AG04450 (cell line): ENCODE results near the gene OR5K4. TPM values are rescaled to one million over a fixed set of nuclear protein-coding genes. Genes with fewer than 3 reads are reported as not detected.

Experiments used
- CTCF ChIA-PET: fragments of 300-600, 350-600 bp; formaldehyde crosslinking; extraction: SDS; loops from one replicate; lab custom pipeline; 2022; ENCODE audit warnings: antibody characterized with exemption, inconsistent platforms; lab: Charles Lee
- POLR2A ChIA-PET: fragments of 350-600 bp; formaldehyde crosslinking; extraction: SDS; loops from one replicate; lab custom pipeline; 2021; ENCODE audit warnings: antibody characterized with exemption, inconsistent platforms; lab: Yijun Ruan, JAX
- DNase-seq: peaks from one replicate; pipeline ENCODE4 v3.0.0-alpha.2; 2011; ENCODE audit warnings: low read depth, low spot score
- H3K27ac ChIP-seq: one replicate; pipeline ENCODE4 v1.5.1; 2012; ENCODE audit warnings: low read depth, low read length, control low read depth
- H3K27me3 ChIP-seq: one replicate; pipeline ENCODE4 v1.6.0; 2012; ENCODE audit warnings: low read length; ENCODE audit not compliant: control insufficient read depth, insufficient read depth
- H3K4me3 ChIP-seq: 2 replicates; pipeline ENCODE4 v1.5.1; 2011; ENCODE audit warnings: mild to moderate bottlenecking, low read depth, low read length, control low read depth
- H3K9me3 ChIP-seq: 2 replicates; pipeline ENCODE4 v1.5.1; 2012; ENCODE audit warnings: low read length; ENCODE audit not compliant: control insufficient read depth, insufficient read depth
- polyA plus RNA-seq: library from polyadenylated mRNA; depleted of rRNA; stranded (reverse); fragments of >200 nt; gene quantifications from 2 replicates; pipeline ENCODE4 v1.2.3, GENCODE V29; 2011
- TF ChIP-seq, protein P1 (sequence below): IDR thresholded peaks from 2 replicates; pipeline ENCODE4 v1.5.1; 2011; ENCODE audit warnings: low read depth, low read length, control low read depth, inconsistent platforms

OR5K4 gene
- polyA plus RNA-seq, 1 experiment = not detected

DNA sequence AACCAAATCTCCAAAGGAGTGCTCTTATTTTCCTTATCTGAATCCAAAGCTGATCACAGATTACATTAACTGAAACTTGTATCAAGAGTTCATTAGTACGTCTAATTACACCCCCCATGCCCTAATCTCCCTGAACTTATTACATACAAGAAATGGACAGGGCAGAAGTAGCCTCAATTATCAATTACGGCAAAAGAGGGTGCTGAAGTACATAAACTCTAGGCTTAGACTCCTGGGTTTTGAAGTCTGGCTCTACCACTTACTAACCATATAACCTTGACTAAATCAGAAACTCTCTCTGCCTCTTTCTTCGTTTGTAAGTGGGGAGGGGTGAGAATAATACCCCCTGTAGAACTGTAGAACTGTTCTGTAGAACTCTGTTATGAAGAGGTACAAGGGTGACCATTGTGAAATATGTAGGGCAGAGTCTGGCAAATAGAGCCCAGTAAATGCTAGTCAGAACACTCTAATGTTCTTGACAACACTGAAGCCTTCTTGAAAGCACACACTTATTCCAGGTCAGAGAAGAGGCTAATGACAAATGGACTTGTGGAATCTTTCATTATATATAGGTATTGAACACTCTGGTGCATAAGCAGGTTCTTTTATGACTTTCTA is 19.6 kb upstream of the OR5K4 start:
- Histone ChIP-seq H3K4me3 (no peak overlapping the region), H3K9me3 (no peaks in the 10 kb centered on the region), H3K27me3 (no peaks in the 10 kb centered on the region), H3K27ac (no peak overlapping the region)
- TF ChIP-seq, protein P1, sequence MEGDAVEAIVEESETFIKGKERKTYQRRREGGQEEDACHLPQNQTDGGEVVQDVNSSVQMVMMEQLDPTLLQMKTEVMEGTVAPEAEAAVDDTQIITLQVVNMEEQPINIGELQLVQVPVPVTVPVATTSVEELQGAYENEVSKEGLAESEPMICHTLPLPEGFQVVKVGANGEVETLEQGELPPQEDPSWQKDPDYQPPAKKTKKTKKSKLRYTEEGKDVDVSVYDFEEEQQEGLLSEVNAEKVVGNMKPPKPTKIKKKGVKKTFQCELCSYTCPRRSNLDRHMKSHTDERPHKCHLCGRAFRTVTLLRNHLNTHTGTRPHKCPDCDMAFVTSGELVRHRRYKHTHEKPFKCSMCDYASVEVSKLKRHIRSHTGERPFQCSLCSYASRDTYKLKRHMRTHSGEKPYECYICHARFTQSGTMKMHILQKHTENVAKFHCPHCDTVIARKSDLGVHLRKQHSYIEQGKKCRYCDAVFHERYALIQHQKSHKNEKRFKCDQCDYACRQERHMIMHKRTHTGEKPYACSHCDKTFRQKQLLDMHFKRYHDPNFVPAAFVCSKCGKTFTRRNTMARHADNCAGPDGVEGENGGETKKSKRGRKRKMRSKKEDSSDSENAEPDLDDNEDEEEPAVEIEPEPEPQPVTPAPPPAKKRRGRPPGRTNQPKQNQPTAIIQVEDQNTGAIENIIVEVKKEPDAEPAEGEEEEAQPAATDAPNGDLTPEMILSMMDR = peak; percentile 39
- DNase-seq = no peak
- ChIA-PET CTCF (interaction anchor here (0.6 to 2.9 kb wide), 6 partner anchors 21 to 295 kb away, joined by 3 to 26 read pairs (median 4); no protein-coding TSS in a partner anchor), POLR2A (no interaction called here)

- H3K4me3 ChIP-seq = no peak overlapping the region
- ChIA-PET POLR2A (no interaction called here), CTCF (interaction anchor here (1.7 to 2.2 kb wide), 2 partner anchors 9 to 300 kb away, joined by 6 to 9 read pairs; no protein-coding TSS in a partner anchor)
- no peak overlapping the region for H3K27ac ChIP-seq
- H3K27me3 ChIP-seq = no peaks in the 10 kb centered on the region
- TF ChIP-seq, protein P1 = no peak
- no peak for DNase-seq
- no peaks in the 10 kb centered on the region for H3K9me3 ChIP-seq
Observed at GRCh38 chr3:98339031-98339430, 14.6 kb upstream of the OR5K4 start.

DNA sequence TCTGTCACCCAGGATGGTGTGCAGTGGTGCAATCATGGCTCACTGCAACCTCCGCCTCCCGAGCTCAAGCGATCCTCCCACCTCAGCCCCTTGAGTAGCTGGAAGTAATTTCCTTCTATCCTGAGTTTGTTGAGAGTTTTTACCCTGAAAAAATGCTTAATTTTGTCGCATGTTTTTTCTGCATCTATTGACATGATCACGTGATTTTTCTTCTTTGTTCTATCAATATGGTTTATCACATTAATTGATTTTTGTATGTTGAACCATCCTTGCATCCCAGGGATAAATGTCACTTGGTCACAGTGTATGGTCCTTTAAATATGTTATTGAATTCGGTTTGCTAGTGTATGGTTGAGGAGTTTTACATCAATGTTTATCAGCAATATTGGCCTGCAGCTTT is 11.9 kb upstream of the OR5K4 start:
- Histone ChIP-seq H3K9me3 (no peaks in the 10 kb centered on the region), H3K27me3 (no peaks in the 10 kb centered on the region), H3K4me3 (no peak overlapping the region), H3K27ac (no peak overlapping the region)
- DNase-seq = no peak
- CTCF ChIA-PET = interaction anchor here (1.1 kb wide), 1 partner anchor 12 kb away, joined by 3 read pairs; no protein-coding TSS in a partner anchor
- POLR2A ChIA-PET = no interaction called here
- TF ChIP-seq, protein P1 = no peak

- no peak for DNase-seq
- H3K9me3 ChIP-seq = no peaks in the 10 kb centered on the region
- CTCF ChIA-PET = interaction anchor here (0.6 to 1.0 kb wide), 3 partner anchors 14 to 111 kb away, joined by 3 read pairs; no protein-coding TSS in a partner anchor
- H3K4me3 ChIP-seq = no peak overlapping the region
- POLR2A ChIA-PET = no interaction called here
- TF ChIP-seq, protein P1 = peak; percentile 61
- H3K27me3 ChIP-seq = no peaks in the 10 kb centered on the region
- H3K27ac ChIP-seq = no peak overlapping the region
Observed at GRCh38 chr3:98343647-98344507, 9.8 kb upstream of the OR5K4 start.

DNA sequence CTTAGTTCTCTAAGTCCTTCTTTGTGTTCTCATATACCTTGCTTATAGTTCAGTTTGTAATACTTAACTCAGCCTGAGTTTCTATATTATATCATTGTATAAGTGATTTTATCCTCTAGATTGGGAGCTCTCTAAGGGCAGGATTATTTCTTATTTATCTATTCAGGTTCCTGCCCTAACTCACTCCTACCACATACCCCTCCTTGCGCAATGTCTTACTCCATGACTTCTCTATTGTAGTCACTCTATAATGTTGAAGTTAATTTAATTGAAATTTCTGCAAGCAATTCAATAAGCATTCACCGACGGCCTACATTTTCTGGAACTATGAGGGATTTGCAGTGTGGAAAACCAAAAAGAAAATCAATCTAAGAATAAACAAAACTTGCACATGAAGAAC is 3.6 kb upstream of the OR5K4 start:
- TF ChIP-seq, protein P1 = no peak
- ChIA-PET POLR2A (no interaction called here), CTCF (no interaction called here)
- DNase-seq = no peak
- Histone ChIP-seq H3K4me3 (no peak overlapping the region), H3K27ac (no peak overlapping the region), H3K27me3 (no peaks in the 10 kb centered on the region), H3K9me3 (no peaks in the 10 kb centered on the region)
